Gastrocnemius medialis (tissue), 4 donors: ENCODE measurements around the gene RND2.

Experiments
- CTCF ChIP-seq, 5 experiments: fragments of 450-650 bp in 3 of 5; fragments of 200-600 bp in 2 of 5; sonication (generic) in 2 of 5; IDR thresholded peaks in 4 of 5; conservative IDR thresholded peaks in 1 of 5; 1 replicate in 4 of 5; 2 replicates in 1 of 5; pipeline ENCODE4 v1.5.1; 2016 to 2019; ENCODE audit warnings: antibody characterized with exemption in 5 of 5, mild to moderate bottlenecking in 3 of 5, moderate library complexity in 3 of 5
- POLR2A ChIP-seq, 2 donors: fragments of 450-650 bp; IDR thresholded peaks; one replicate each; pipeline ENCODE4 v1.6.1; 2017; ENCODE audit warnings: antibody characterized with exemption in 2 of 2, mild to moderate bottlenecking in 2 of 2, moderate library complexity in 2 of 2

- TF ChIP-seq CTCF (IDR thresholded peaks at IDR 0.05 in 4 of 5, conservative IDR thresholded peaks at IDR 0.05 in 1 of 5) (no peak), POLR2A (IDR thresholded peaks at IDR 0.05) (no peak)
These were observed 8.8 kb upstream of the RND2 start for GRCh38 chr17:43016216-43016615.
